Lung (tissue), 12 donors: ENCODE data around the gene SEMA4C. TPM values are rescaled to one million over a fixed set of nuclear protein-coding genes. Genes with fewer than 3 reads are reported as not detected.

Source experiments
- ATAC-seq: fragments of 200-7000 bp; cut with Tn5 transposase; one replicate; pipeline ENCODE4 v1.9.1; 2020; ENCODE audit warnings: moderate number of reproducible peaks; ENCODE audit not compliant: insufficient read depth, low FRiP score
- DNase-seq, 3 donors: peaks; one replicate each; pipeline ENCODE4 v3.0.0-alpha.2; 2013 to 2017
- H3K27ac ChIP-seq, 2 donors: one replicate each; pipeline ENCODE4 v1.5.1; 2013; ENCODE audit warnings: mild to moderate bottlenecking in 2 of 2, moderate library complexity in 2 of 2, control low read depth in 1 of 2, inconsistent platforms in 1 of 2, low read depth in 1 of 2, low read length in 1 of 2
- H3K27me3 ChIP-seq, 3 donors: one replicate each; pipeline ENCODE4 v1.5.1; 2013; ENCODE audit warnings: low read length in 2 of 3; ENCODE audit not compliant: control insufficient read depth in 3 of 3, insufficient read depth in 3 of 3
- H3K36me3 ChIP-seq, 4 donors: one replicate each; pipeline ENCODE4 v1.5.1; 2013; ENCODE audit warnings: low read length in 4 of 4, mild to moderate bottlenecking in 1 of 4, moderate library complexity in 1 of 4; ENCODE audit not compliant: control insufficient read depth in 4 of 4, insufficient read depth in 4 of 4
- H3K4me1 ChIP-seq, 5 donors: one replicate each; pipeline ENCODE4 v1.5.1; 2013; ENCODE audit warnings: low read length in 5 of 5, mild to moderate bottlenecking in 2 of 5, moderate library complexity in 1 of 5; ENCODE audit not compliant: control insufficient read depth in 5 of 5, insufficient read depth in 5 of 5
- H3K4me3 ChIP-seq: one replicate; pipeline ENCODE4 v1.5.1; 2013; ENCODE audit warnings: mild to moderate bottlenecking, control low read depth, moderate library complexity
- H3K9ac ChIP-seq, 2 donors: one replicate each; pipeline ENCODE4 v1.5.1; 2013; ENCODE audit warnings: low read length in 2 of 2, control low read depth in 1 of 2; ENCODE audit not compliant: insufficient read depth in 1 of 2
- H3K9me3 ChIP-seq, 4 donors: one replicate each; pipeline ENCODE4 v1.5.1; 2013; ENCODE audit warnings: low read length in 3 of 4, mild to moderate bottlenecking in 1 of 4, moderate library complexity in 1 of 4; ENCODE audit not compliant: control insufficient read depth in 4 of 4, insufficient read depth in 3 of 4
- CTCF ChIP-seq: IDR thresholded peaks from 2 replicates; pipeline ENCODE4 v1.5.1; 2012; ENCODE audit warnings: mild to moderate bottlenecking; ENCODE audit errors: control extremely low read depth, extremely low read depth
- WGBS, 2 donors: extraction: QIAGEN DNeasy Blood & Tissue Kit; methylation state at CpG; one replicate each; pipeline ENCODE4 v1.1.7; 2013; 5-methylcytosine and 5-hydroxymethylcytosine counted together
- polyA plus RNA-seq, 2 donors: library from polyadenylated mRNA; stranded (reverse); fragments of 200-250 nt; gene quantifications; one replicate each; pipeline ENCODE4 v1.2.1, GENCODE V29; 2013
- total RNA-seq, 2 donors: library from RNA; depleted of rRNA in 1 of 2; stranded (reverse); fragments of >200 nt in 1 of 2; gene quantifications; one replicate each; pipeline ENCODE4 v1.2.1, GENCODE V29; 2014 to 2021
- donor health status: control.
- donor health status: control.
- donor health status: Bipolar disorder and iron deficiency.
- donor health status: healthy.
- donor health status: DM: yes; HTN: yes; CAD: no.

SEMA4C gene
- total and polyA plus RNA-seq, 4 donors, result 18.8 to 42.0 (median 28.8) TPM

GRCh38 chr2:96878796-96879544, 9.1 kb upstream of the SEMA4C start:
- no peaks in the 10 kb centered on the region for H3K9me3 ChIP-seq
- DNase-seq, result no peak
- no peaks in the 10 kb centered on the region for H3K27me3 ChIP-seq
- no peak for TF ChIP-seq CTCF
- no peak overlapping the region for H3K4me3 ChIP-seq
- H3K4me1 ChIP-seq, result peaks cover 0 to 40% (median 7%) of the 10 kb centered on the region in 5 donors
- H3K27ac ChIP-seq, result no peak overlapping the region
- WGBS, 2 donors, result 91 to 94% methylated on average over 22 of the region's 22 CpGs
- no peaks in the 10 kb centered on the region for H3K36me3 ChIP-seq
- no peak for ATAC-seq
- no peak overlapping the region for H3K9ac ChIP-seq

GRCh38 chr2:96878171-96878570, 8.3 kb upstream of the SEMA4C start:
- no peaks in the 10 kb centered on the region for H3K36me3 ChIP-seq
- H3K27me3 ChIP-seq, result no peaks in the 10 kb centered on the region
- no peak for DNase-seq

GRCh38 chr2:96877631-96878092, 7.8 kb upstream of the SEMA4C start:
- H3K4me3 ChIP-seq, result no peak overlapping the region
- WGBS, 2 donors, result 86 to 91% methylated on average over 15 of the region's 15 CpGs
- peaks cover 0 to 40% (median 7%) of the 10 kb centered on the region in 5 donors for H3K4me1 ChIP-seq
- no peaks in the 10 kb centered on the region for H3K27me3 ChIP-seq
- no peak for ATAC-seq
- H3K27ac ChIP-seq, result no peak overlapping the region
- H3K36me3 ChIP-seq, result no peaks in the 10 kb centered on the region
- H3K9me3 ChIP-seq, result no peaks in the 10 kb centered on the region
- H3K9ac ChIP-seq, result no peak overlapping the region
- no peak for DNase-seq
- TF ChIP-seq CTCF, result no peak

More at GRCh38 chr2:96878171-96878570, 8.3 kb upstream of the SEMA4C start:
- Histone ChIP-seq H3K9ac (no peak overlapping the region), H3K27ac (no peak overlapping the region), H3K4me1 (peaks cover 0 to 40% (median 7%) of the 10 kb centered on the region in 5 donors), H3K4me3 (no peak overlapping the region), H3K9me3 (no peaks in the 10 kb centered on the region)
- TF ChIP-seq CTCF, result no peak
- 73 to 92% methylated on average over 6 to 7 of the region's 7 CpGs for WGBS, 2 donors
- ATAC-seq, result no peak
